Measurements from ENCODE around the gene PHYHIPL. TPM values are rescaled to one million over a fixed set of nuclear protein-coding genes. Genes with fewer than 3 reads are reported as not detected.

The PHYHIPL gene
- total RNA-seq, 1 donor from 2014 or later, result 0.34 TPM

DNA sequence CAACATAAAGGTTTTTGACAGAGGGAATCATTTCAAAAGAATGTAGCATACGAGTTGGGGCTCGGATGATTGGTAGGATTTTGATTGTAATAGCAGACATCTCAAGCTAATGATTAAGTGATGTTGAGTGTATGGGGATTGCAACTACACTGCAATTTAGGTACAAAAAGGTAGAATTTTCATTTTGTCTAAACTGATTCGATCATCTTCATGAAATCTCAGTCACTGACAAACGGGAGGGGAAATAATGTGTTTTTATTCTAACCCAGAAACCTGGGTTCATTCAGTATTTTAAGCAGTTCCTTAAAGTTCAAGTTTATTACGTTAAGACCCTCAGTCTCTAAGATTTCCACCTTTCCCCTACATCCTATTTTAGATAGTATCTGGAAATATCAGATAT lies 3.9 kb upstream of the PHYHIPL start:
- Histone ChIP-seq H3K4me3 (ENCODE audit: insufficient read depth, low read depth, low read length) (no peak overlapping the region), H2AFZ (ENCODE audit: low read depth, low read length) (no peak overlapping the region), H3K27ac (ENCODE audit: low read depth, low read length) (no peak overlapping the region), H3K4me1 (ENCODE audit: insufficient read depth, low read length) (peaks cover 11% of the 10 kb centered on the region), H3K9me3 (ENCODE audit: insufficient read depth, low read depth, low read length) (no peaks in the 10 kb centered on the region), H3K36me3 (ENCODE audit: insufficient read depth, low read length) (no peaks in the 10 kb centered on the region), H3K9ac (ENCODE audit: low read length) (no peak overlapping the region), H3K79me2 (ENCODE audit: insufficient read depth, low read length) (no peaks in the 10 kb centered on the region), H3K4me2 (ENCODE audit: low read length) (no peak overlapping the region), H3K27me3 (ENCODE audit: insufficient read depth, low read length) (peaks cover 29% of the 10 kb centered on the region), H4K20me1 (ENCODE audit: insufficient read depth, low read length) (no peaks in the 10 kb centered on the region)
- peaks cover 2% of the 10 kb centered on the region for H3K9me3 Mint-ChIP-seq (ENCODE audit: unreplicated experiment)
- FAIRE-seq, result no peak
- H3K36me3 Mint-ChIP-seq (ENCODE audit: low read depth, unreplicated experiment), result no peaks in the 10 kb centered on the region
- no peak overlapping the region for H3K4me3 Mint-ChIP-seq (ENCODE audit: unreplicated experiment)
- TF ChIP-seq, protein P1, sequence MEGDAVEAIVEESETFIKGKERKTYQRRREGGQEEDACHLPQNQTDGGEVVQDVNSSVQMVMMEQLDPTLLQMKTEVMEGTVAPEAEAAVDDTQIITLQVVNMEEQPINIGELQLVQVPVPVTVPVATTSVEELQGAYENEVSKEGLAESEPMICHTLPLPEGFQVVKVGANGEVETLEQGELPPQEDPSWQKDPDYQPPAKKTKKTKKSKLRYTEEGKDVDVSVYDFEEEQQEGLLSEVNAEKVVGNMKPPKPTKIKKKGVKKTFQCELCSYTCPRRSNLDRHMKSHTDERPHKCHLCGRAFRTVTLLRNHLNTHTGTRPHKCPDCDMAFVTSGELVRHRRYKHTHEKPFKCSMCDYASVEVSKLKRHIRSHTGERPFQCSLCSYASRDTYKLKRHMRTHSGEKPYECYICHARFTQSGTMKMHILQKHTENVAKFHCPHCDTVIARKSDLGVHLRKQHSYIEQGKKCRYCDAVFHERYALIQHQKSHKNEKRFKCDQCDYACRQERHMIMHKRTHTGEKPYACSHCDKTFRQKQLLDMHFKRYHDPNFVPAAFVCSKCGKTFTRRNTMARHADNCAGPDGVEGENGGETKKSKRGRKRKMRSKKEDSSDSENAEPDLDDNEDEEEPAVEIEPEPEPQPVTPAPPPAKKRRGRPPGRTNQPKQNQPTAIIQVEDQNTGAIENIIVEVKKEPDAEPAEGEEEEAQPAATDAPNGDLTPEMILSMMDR (IDR thresholded peaks at IDR 0.05; ENCODE audit: insufficient read depth, low read depth, low read length), result no peak
- no peak for TF ChIP-seq EZH2 (IDR thresholded peaks at IDR 0.05; ENCODE audit: insufficient read depth, low read length)
- no peak overlapping the region for H3K27ac Mint-ChIP-seq (ENCODE audit: unreplicated experiment)
- H3K27me3 Mint-ChIP-seq (ENCODE audit: low read depth, unreplicated experiment), result peaks cover 22% of the 10 kb centered on the region
- H3K4me1 Mint-ChIP-seq (ENCODE audit: low read depth, unreplicated experiment), result no peaks in the 10 kb centered on the region
- DNase-seq (ENCODE audit: low read depth), result no peak

DNA sequence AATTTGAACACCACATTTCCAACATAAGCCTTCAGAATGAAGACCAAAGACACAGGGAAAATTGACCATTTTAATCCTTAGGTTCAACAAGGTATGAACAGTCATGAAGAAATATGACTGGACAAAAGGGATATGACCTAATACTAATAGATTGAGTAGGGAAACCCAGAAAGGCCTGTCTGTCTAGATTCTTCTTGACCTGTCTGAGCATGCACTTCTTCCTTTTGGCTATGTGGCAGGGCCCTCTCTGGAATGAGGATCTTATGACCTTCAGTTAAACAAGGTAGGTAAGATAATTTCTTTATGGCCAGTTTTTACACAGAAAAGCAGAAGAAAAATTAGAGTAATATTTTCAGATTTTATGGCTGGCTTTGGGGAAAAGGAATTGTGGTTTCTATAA lies 3.0 kb upstream of the PHYHIPL start:
- Mint-ChIP-seq H3K27ac (ENCODE audit: unreplicated experiment) (no peak overlapping the region), H3K9me3 (ENCODE audit: unreplicated experiment) (no peaks in the 10 kb centered on the region), H3K27me3 (ENCODE audit: low read depth, unreplicated experiment) (peaks cover 22% of the 10 kb centered on the region), H3K4me3 (ENCODE audit: unreplicated experiment) (no peak overlapping the region), H3K4me1 (ENCODE audit: low read depth, unreplicated experiment) (no peaks in the 10 kb centered on the region), H3K36me3 (ENCODE audit: low read depth, unreplicated experiment) (no peaks in the 10 kb centered on the region)
- Histone ChIP-seq H3K9me3 (ENCODE audit: insufficient read depth, low read depth, low read length) (no peaks in the 10 kb centered on the region), H3K4me3 (ENCODE audit: insufficient read depth, low read depth, low read length) (no peak overlapping the region), H3K27ac (ENCODE audit: low read depth, low read length) (no peak overlapping the region), H3K4me1 (ENCODE audit: insufficient read depth, low read length) (peaks cover 13% of the 10 kb centered on the region), H3K4me2 (ENCODE audit: low read length) (no peak overlapping the region), H3K36me3 (ENCODE audit: insufficient read depth, low read length) (no peaks in the 10 kb centered on the region), H3K79me2 (ENCODE audit: insufficient read depth, low read length) (no peaks in the 10 kb centered on the region), H3K27me3 (ENCODE audit: insufficient read depth, low read length) (peaks cover 29% of the 10 kb centered on the region), H2AFZ (ENCODE audit: low read depth, low read length) (no peak overlapping the region), H4K20me1 (ENCODE audit: insufficient read depth, low read length) (no peaks in the 10 kb centered on the region), H3K9ac (ENCODE audit: low read length) (no peak overlapping the region)
- FAIRE-seq (no peak), DNase-seq (ENCODE audit: low read depth) (no peak)
- TF ChIP-seq, protein P1 (IDR thresholded peaks at IDR 0.05; ENCODE audit: insufficient read depth, low read depth, low read length), result no peak
- no peak for TF ChIP-seq EZH2 (IDR thresholded peaks at IDR 0.05; ENCODE audit: insufficient read depth, low read length)

DNA sequence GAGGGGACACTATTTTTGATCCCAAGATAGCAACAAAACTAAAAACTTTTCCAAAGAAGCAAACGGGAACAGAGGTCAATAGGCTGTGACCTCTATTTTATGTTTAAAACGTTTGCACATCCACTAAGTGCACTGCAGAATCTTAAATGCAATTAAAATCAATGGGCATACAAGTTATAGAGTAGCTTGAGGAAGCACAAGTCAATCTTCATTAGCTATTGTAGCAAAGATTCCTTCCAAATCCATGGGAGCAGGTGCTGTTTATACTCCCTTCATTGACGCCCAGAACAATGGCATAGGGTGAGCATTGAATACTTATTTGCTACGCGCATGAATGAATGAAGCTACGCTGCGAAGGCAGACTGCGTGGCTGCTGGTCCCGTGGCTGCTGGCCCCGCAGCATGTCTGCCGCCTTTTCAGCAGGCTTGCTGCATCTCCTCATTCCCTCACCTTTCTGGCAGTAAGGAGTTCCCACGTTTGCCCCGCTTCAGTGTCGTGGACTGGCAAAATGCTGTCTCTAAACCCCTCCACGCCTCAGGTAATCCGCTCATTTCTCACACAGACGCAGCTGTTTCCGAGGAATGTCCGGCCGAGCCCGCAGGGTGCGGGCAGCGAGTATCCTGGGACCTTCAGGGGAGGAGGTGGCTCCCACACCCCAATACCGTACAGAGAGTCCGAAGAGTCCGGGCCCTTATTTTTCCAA lies 754 bp upstream of the PHYHIPL start:
- Mint-ChIP-seq H3K36me3 (ENCODE audit: low read depth, unreplicated experiment) (no peaks in the 10 kb centered on the region), H3K27ac (ENCODE audit: unreplicated experiment) (no peak overlapping the region), H3K4me1 (ENCODE audit: low read depth, unreplicated experiment) (no peaks in the 10 kb centered on the region), H3K4me3 (ENCODE audit: unreplicated experiment) (peak overlapping the region; percentile 86), H3K9me3 (ENCODE audit: unreplicated experiment) (no peaks in the 10 kb centered on the region), H3K27me3 (ENCODE audit: low read depth, unreplicated experiment) (peaks cover 22% of the 10 kb centered on the region)
- no peak for DNase-seq (ENCODE audit: low read depth)
- H3K9ac ChIP-seq (ENCODE audit: low read length), result no peak overlapping the region
- no peak for FAIRE-seq
- peak overlapping the region; percentile 83 for H3K4me2 ChIP-seq (ENCODE audit: low read length)
- H3K4me3 ChIP-seq (ENCODE audit: insufficient read depth, low read depth, low read length), result peak overlapping the region; percentile 40
- no peaks in the 10 kb centered on the region for H3K79me2 ChIP-seq (ENCODE audit: insufficient read depth, low read length)
- TF ChIP-seq, protein P1 (IDR thresholded peaks at IDR 0.05; ENCODE audit: insufficient read depth, low read depth, low read length), result no peak
- peak; percentile 22 for TF ChIP-seq EZH2 (IDR thresholded peaks at IDR 0.05; ENCODE audit: insufficient read depth, low read length)
- no peaks in the 10 kb centered on the region for H4K20me1 ChIP-seq (ENCODE audit: insufficient read depth, low read length)
- H3K4me1 ChIP-seq (ENCODE audit: insufficient read depth, low read length), result peaks cover 13% of the 10 kb centered on the region
- H3K27me3 ChIP-seq (ENCODE audit: insufficient read depth, low read length), result peaks cover 32% of the 10 kb centered on the region
- H2AFZ ChIP-seq (ENCODE audit: low read depth, low read length), result peak overlapping the region; percentile 2
- no peaks in the 10 kb centered on the region for H3K9me3 ChIP-seq (ENCODE audit: insufficient read depth, low read depth, low read length)
- no peak overlapping the region for H3K27ac ChIP-seq (ENCODE audit: low read depth, low read length)
- no peaks in the 10 kb centered on the region for H3K36me3 ChIP-seq (ENCODE audit: insufficient read depth, low read length)
